GM19099 (cell line): ENCODE measurements around the gene PEX10.

Source experiments
- POLR2A ChIP-seq: IDR thresholded peaks from 3 replicates; pipeline ENCODE4 v1.6.1; 2011; ENCODE audit warnings: low read depth; ENCODE audit not compliant: insufficient read length; ENCODE audit errors: extremely low read depth

Gene PEX10

DNA sequence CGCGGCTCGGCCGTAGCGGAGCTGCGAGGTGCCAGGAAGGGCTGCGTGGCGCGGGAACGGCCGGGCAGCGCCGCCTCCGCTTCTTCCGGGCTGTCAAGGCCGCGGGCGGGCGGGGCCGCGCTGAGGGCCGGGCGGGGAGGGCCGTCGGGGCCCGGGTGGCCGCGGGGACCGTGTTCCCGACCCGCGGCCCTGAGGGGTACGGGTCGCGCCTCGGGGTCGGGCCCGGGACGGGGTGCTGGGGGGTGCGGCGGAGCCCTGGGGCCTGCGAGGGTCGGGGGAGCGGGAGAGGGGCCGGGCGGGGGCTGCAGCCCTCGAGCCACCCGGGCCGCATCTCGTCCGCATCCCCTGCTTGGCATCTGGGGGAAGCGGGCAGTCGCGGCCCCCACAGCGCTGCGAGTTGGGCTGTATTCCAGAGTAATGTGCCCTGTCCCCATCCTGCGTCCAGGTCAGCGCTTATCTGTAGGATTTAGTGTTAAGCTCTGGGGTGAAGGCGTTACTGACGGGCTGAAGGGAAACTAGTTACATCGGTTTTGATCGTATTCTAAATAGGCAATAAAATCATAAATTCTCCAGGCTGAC is 20.3 kb downstream of the PEX10 start:
- TF ChIP-seq POLR2A: no peak

DNA sequence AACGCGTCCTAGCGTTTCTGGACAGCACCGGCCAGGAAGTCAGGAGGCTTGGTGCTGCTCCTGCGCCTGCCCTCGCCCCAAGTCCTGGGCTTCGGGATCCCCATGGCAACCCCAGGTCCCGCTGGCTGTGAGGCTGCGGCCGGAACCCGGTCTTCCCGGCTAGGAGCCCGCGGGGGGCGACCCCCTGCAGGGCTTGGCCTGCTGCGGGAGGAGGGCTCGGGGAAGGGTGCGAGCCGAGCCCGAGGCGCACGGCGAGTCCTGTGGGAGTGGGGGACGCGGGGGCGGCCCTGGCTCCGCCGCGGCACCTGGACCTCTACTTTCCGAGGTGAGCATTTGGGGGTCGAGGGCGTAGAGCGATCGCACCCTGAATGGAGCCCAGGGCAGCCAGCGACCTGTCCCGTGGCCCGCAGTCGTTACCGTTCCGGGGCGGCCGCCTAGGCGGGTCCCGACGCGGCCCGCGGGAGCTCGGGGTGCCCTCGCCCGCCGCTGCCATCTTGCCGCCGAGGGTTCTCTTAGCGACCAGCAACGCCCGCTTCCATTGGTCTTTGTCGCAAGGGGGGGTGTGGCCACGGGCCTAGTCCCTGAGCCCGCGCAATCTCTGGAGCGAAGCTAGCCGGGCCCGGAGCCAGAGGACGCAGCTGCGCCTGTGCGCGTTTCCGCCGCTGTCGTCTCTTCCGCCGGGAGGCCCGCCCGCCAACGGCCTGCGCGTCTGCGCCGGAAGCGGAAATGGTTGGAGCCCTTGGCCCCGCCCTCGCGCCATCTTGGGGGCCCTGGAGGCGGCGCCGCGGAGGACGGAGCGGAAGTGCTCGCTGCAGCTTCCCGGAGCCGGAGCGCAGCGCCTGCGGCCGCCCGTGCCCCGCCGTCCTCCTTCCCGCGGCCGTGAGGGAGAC is 21.1 kb downstream of the PEX10 start, which contains the start of the genes MORN1 and RER1:
MORN1 (minus strand) TSS at position 514 of the 890 bp plus-strand sequence; CDS start at position 493, 21 bp downstream.
RER1 (plus strand) TSS at position 801 of the 890 bp plus-strand sequence. CDS start 3,950 bp downstream, outside the sequence.
- peak; percentile 93 for TF ChIP-seq POLR2A

DNA sequence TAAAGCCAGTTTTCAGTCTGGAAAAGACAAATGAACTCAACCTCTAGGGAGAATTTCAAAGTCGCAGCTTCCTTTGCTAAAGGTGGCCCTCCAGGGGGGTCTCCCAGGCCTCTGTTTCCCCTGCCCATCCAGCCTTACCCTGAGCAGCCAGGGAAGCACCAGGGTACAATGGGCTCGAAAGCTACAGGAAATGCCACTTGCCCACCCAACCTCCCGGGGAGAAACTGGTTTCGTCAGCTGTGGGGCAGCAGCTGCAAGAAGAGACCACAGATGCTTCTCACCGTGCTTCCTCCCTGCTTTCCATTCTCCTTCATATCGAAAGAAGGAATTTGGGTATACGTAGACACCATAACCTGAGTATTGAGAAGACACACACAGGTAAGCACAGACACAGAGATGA is 22.7 kb downstream of the PEX10 start:
- no peak for TF ChIP-seq POLR2A

DNA sequence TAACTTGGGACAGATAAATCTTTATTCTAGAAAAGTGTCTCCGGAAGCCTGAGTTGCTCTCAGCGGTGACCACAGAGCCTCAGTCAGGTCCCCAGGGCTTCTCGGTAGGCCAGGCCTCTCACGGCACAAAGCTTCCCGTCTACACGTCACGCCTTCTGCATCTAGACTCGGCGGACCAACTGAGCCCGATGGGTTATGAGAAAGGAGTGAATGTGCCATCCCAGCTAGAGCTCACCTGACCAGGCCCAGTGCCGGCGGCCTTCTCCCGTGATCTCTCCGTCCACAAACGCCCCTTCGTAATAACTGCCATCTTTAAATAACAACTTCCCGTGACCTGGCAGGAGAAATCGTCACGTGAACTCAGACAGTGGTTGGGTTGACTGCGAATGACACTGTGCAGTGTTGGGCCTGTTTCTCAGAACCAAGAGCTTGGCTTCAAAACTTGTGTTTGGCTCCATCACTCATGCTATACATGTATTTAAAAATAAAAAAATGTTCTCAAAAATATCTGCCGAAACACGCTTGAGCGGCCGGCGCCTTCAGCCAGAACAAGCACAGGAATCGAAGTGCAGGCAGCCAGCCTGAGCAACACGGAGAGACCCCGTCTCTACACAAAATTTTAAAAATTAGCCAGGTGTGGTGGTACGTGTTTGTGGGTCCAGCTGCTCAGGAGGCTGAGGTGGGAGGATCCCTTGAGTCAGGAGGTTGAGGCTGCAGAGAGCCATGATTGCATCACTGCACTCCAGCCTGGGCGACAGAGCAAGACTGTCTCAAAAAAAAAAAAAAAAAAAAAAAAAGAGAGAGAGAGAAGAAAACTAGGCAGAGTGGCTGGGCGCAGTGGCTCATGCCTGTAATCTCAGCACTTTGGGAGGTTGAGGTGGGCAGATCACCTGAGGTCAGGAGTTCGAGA is 24.1 kb downstream of the PEX10 start:
- no peak for TF ChIP-seq POLR2A

DNA sequence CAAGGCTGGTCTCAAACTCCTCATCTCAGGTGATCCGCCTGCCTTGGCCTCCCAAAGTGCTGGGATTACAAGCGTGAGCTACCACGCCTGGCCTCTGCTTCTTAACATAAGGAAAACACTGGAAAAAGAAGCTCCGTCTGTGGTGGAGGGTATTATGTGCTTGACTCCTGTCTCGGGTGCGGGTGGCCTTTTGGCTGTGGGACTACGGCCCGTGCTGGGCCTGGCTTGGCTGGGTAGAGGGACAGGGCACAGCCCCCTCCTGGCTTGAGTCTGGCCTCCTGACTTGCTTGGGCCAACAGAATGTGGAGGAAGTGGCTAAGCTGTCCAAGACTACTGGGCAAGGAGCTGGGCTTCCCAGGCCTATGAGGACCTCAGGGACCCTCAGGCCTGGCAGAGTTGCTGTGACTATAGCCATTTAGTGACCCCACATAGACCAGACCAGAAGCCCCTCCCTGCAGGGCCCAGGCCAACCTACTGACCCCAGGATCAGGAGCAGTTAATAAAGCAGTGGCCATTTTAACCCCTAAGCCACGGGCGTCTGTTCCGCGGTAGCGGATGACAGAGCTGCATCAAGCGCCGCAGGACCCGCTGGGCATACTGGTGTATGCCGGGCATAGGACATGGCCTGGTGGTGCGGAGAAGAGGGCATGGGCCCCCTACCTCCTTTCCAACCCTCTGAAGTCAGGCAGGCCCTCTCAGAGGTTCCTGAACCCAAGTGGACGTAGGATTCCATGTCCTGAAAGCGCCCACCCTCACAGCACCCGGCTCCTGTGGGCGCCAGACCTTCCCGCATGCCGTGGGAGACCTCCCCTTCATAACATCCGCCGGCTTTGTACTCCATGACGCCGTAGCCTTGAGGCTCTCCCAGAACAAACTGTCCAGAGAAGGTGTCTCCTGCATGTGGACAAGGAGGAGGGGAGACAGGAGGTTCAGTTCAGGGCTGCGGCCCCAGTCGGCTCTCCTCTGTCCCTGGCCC is 25.4 kb downstream of the PEX10 start:
- no peak for TF ChIP-seq POLR2A

DNA sequence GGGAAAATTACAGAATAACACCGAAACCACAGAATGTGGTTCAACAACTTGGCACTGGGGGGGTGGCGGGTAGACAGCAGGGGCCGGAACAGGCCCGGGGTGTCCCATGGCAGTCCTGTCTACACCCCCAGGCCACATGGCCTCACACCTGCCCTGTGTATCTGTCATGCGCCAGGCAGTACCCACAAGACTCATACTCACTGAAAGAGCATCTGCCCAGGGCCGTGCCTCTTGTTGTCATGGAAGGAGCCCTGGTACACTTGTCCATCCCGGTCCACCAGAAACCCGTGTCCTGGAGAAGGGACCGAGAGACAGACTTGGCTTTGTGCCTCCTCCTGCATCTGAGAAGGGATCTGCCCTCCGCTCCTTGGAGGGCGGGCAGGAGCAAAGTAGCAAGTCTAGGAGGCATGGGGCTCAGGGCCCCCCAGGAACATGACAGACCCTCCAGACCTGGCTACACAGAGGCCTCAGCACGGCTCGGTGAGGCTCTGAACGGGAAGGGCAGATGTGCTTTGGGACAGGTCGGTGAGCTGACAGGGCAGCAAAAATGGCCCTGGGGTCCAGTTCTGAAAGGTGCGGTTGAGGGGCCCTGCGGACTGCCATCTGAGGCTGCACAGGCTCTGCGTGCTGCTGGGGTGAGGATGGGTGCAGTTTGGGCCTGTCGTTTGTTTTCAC is 26.6 kb downstream of the PEX10 start:
- no peak for TF ChIP-seq POLR2A

DNA sequence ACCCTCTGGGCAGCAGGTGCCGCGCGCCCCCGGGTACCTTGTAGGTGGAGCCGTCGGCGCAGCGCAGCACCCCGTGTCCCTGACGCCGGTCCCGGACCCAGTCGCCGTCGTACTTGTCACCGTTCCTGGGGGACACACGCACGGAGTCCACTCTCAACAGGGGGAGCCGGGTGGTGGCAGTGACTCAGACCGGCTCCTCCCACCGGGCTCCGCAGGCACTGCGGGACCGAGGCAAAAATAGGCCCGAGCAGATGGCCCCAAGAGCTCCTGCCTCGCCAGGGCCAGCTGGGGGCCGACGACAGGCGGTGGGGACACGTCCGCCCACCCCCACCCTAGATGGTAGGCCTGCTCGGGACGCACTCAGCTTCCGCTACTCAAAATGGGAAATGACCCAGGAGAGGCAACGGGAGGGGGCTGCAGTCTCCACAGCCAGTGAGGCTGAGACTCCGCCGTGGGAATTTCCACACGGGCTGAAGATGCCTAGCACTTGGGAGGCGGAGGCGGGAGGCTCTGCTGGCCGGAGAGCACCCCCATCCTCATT is 27.4 kb downstream of the PEX10 start:
- no peak for TF ChIP-seq POLR2A

DNA sequence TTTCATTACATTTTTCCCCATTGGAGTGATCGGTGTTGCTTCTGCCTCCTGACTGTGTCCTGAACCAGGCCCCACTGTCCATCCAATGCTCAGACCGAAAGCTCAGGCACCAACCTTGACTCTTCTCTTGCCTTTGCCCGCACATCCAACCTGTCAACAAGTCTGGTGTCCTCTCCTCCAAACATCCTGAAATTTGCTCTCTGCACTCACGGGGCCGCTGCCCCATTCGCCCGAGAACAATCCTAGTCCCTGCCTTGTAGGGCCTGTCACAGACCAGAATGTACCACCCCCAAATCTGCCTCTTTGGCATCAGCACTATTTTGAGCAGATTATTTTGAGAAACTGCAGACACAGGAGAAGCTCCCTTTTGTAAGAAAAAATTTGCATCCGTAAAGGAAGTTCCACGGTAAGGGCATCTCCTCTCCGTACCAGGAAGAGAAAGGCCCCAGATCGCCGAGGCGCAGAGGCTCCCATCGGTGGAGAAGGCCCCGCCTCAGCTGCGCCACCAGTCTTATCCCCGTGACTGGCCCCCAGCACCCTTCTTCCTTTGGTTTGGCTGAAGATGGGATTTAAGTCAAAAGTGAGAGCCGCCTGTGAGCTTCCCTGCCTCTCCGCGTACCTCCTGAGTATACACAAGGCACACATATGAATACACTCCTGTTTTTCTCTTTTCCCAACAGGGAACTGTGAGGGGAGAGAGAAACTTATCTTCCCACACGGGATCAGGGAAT is 28.1 kb downstream of the PEX10 start:
- TF ChIP-seq POLR2A: no peak

DNA sequence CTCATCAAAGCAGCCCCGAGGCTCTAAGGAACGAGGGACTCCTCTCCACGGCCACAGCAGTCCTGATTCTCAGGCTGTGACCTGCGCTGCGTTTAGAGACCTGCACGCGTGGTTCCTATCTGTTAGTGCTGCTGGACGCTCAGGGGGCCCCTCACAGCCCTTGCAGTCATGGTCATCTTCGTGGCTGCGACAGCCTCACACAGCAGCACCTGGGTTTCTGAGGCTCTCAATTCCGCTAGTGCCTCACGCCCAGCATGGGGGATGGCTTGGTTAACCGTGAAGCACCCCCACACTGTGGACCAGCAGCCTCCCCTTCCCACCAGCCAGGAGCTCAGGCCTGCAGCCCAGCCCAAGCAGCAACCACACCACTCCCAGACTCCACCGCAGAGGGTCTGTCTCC is 28.8 kb downstream of the PEX10 start:
- TF ChIP-seq POLR2A: no peak

DNA sequence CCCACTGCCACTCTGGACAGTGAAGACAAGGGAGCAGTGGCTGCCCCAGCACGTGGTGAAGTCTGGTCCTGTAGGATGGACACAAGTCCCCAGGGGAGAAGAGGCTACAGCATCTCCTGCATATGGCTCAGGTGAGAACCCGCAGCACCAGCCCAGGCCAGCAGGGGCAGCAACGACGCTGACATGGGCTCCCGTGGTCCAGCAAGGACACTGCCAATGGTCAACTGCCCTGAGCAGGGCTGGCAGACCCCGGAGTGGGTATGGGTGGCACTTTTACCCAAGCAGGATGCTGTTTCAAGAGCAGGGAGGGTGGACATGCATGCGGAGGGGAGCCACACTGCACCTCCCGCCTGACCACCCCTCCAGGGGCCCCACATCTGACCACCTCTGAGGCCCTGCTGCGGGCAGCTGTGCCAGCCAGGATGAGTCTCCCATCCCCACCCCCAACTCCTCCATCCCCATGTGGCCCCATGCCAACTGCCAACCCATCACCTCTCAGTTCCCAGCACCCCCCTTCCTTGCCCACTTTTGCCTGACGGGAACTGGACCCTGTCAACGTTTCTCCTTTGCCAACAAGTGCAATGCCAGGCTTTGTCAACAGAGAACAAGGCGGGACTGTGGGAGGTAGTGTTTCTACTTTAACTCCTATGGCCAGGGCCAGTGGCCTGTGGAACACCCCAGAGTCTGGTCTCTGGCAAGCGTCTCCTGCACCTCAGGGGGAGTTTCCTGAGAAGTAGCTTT is 29.6 kb downstream of the PEX10 start:
- TF ChIP-seq POLR2A: no peak

DNA sequence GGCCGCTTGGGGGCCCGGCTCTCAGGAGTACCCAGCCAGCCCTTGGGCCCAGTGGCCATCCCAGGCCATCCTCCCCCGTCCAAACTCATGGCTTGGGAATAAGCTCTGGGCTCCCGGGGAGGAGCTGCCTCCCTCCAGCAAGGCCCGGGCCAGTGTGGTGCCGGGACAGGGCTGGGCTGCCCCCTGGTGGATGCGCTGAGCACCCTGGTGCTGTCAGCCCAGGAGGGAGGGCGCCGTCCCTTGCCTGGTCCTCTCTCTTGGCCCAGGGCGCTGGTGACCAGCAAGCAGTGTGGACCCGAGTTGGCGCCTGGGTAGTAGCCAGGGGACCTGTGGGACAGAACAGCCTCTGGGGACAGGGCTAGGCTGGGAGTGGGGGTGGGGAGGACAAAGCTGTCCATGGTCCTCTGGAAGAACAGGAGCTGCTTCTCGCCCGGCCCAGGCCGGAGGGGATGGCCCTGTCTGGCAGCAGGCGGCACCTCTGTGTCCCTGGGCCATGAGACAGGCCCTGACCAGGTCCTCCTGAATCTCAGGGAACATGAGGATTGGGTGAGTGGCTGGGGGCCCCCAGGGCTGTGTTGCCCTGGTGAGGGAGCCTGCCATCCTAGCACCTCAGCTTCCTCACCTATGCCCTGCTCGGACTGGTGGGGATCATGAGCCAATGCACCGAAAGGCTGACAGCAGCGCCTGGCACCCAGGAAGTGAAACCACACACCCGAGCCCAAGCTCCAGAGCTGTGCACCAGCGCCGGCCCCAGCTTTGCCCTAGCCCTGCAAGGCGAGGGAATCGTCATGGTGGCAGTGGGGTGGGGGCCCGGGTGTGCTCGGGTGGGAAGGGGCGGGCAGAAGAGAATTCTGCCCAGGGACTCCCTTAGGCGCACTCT is 30.4 kb downstream of the PEX10 start:
- no peak for TF ChIP-seq POLR2A
